GM21423 (cell line): ENCODE data around the gene RABGEF1.
"Not testable (repeated sequence)": the region's sequence is repeated elsewhere in the genome, so short reads cannot be mapped to it uniquely, and the experiment has no call there.

Experiments
- ATAC-seq: cut with Tn5 transposase; IDR thresholded peaks from one replicate; pipeline ENCODE4 v1.9.1; 2021; ENCODE audit warnings: mild to moderate bottlenecking, moderate library complexity; ENCODE audit not compliant: unreplicated experiment

RABGEF1 gene

GRCh38 chr7:66734006-66734405 lies 6.5 kb upstream of the RABGEF1 start:
- ATAC-seq = no peak

- no peak for ATAC-seq
Observed at GRCh38 chr7:66735154-66735553, 5.4 kb upstream of the RABGEF1 start.

- no peak for ATAC-seq
Observed at GRCh38 chr7:66735850-66736249, 4.7 kb upstream of the RABGEF1 start.

- ATAC-seq = no peak
Observed at GRCh38 chr7:66736892-66737291, 3.6 kb upstream of the RABGEF1 start.

GRCh38 chr7:66737667-66738066 lies 2.9 kb upstream of the RABGEF1 start:
- ATAC-seq = no peak

- ATAC-seq = no peak
Observed at GRCh38 chr7:66739477-66739876, 1.1 kb upstream of the RABGEF1 start.

GRCh38 chr7:66739953-66740301 lies 606 bp upstream of the RABGEF1 start:
- no peak for ATAC-seq

- peak; percentile 41 for ATAC-seq
Observed at GRCh38 chr7:66740980-66741709, 612 bp downstream of the RABGEF1 start.

- ATAC-seq = no peak
Observed at GRCh38 chr7:66741710-66742049, 1.1 kb downstream of the RABGEF1 start.

GRCh38 chr7:66742298-66742697 lies 1.8 kb downstream of the RABGEF1 start:
- ATAC-seq = not testable (repeated sequence)

GRCh38 chr7:66743920-66744319 lies 3.4 kb downstream of the RABGEF1 start:
- ATAC-seq = no peak

GRCh38 chr7:66747385-66747784 lies 6.9 kb downstream of the RABGEF1 start:
- no peak for ATAC-seq

GRCh38 chr7:66747881-66748511 lies 7.5 kb downstream of the RABGEF1 start:
- no peak for ATAC-seq

- ATAC-seq = no peak
Observed at GRCh38 chr7:66748791-66749190, 8.3 kb downstream of the RABGEF1 start.

GRCh38 chr7:66751945-66752344 lies 11.4 kb downstream of the RABGEF1 start:
- no peak for ATAC-seq

GRCh38 chr7:66754541-66754940 lies 14.0 kb downstream of the RABGEF1 start:
- no peak for ATAC-seq

GRCh38 chr7:66755059-66755458 lies 14.5 kb downstream of the RABGEF1 start:
- not testable (repeated sequence) for ATAC-seq

- not testable (repeated sequence) for ATAC-seq
Observed at GRCh38 chr7:66756227-66756626, 15.7 kb downstream of the RABGEF1 start.

- ATAC-seq = no peak
Observed at GRCh38 chr7:66756889-66757288, 16.4 kb downstream of the RABGEF1 start.

- ATAC-seq = no peak
Observed at GRCh38 chr7:66757939-66758338, 17.4 kb downstream of the RABGEF1 start.

- peak; percentile 82 for ATAC-seq
Observed at GRCh38 chr7:66758950-66759628, 18.6 kb downstream of the RABGEF1 start.

GRCh38 chr7:66763183-66763582 lies 22.6 kb downstream of the RABGEF1 start:
- not testable (repeated sequence) for ATAC-seq
